GM18498 (cell line): Measurements from ENCODE around the gene EBNA1BP2.
"Not testable (repeated sequence)": the region's sequence is repeated elsewhere in the genome, so short reads cannot be mapped to it uniquely, and the experiment has no call there.

Experiments used
- ATAC-seq: cut with Tn5 transposase; IDR thresholded peaks from one replicate; pipeline ENCODE4 v1.9.1; 2021; ENCODE audit warnings: mild to moderate bottlenecking, moderate library complexity; ENCODE audit not compliant: unreplicated experiment

The EBNA1BP2 gene

DNA sequence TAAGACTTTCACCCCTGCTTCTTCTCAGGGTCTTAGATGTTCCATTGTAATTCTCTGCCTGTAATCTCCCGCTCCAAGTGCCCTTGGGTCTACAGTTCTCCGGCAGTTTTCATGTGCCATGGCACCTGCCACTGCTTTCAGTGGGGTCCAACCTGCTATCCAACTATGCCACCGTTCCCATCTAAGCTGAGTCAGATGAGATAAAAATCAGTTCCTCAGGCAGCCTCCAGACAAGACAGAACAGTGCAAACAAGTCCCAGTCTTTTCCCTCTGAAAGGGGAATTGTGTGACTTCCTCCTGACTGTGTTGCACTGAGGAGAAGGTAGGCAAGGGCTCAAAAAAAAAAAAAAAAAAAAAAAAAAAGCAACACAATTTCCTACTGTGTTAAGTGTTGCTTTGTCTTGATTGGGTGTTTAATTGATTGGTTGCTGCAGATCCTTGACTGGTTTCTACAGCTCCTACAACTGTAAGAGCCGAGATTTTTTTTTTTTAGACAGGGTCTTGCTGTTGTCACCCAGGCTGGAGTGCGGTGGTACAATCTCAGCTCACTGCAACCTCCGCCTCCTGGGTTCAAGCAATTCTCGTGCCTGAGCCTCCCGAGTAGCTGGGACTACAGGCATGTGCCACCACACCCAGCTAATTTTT, 50.7 kb downstream of the EBNA1BP2 start:
- no peak for ATAC-seq

DNA sequence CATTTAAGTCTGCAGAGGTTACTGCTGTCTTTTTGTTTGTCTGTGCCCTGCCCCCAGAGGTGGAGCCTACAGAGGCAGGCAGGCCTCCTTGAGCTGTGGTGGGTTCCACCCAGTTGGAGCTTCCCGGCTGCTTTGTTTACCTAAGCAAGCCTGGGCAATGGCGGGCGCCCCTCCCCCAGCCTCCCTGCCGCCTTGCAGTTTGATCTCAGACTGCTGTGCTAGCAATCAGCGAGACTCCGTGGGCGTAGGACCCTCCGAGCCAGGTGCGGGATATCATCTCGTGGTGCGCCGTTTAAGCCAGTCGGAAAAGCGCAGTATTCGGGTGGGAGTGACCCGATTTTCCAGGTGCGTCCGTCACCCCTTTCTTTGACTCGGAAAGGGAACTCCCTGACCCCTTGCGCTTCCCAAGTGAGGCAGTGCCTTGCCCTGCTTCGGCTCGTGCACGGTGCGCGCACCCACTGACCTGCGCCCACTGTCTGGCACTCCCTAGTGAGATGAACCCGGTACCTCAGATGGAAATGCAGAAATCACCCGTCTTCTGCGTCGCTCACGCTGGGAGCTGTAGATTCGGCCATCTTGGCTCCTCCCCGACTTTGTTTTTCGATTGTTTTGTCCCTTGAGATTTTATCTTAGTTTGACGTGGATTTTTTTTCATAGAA, 52.0 kb downstream of the EBNA1BP2 start:
- not testable (repeated sequence) for ATAC-seq
